ENCODE data around the gene C1QTNF1.

DNA sequence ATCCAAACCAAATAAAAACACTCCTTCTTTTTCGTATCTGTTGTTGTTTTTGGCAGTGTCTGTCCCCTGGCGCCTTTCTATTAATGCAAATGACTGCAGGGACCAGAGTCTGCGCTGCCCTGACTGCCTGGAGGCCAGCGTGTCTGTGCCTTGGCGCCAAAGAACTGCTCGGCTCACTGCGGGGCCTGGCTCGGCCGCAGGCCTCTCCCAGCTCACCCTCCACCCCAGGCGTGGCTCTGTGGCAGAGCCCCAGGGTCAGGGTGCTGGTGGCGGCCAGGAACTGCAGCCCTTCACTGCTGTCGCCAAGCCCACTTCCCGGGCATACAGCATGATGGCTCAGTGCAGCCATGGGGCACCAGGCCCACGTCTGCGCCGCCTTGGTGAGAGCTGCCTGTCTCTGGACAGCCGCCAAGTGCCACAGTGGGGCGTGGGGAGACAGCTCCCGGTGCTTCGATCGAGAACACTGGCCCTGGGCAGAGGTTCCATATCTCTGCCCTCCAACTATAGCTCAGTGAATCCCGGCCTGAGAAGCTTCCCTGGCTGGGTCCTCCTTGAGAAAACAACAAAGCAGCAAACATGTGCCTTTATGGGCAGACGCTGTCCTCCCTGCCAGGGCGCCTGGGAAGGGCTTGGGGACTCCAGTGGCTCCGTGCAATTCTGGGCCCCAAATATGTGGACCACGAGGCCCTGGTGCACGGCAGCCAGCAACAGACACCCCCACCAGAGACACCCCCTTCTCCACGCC lies 25.5 kb upstream of the C1QTNF1 start:
- TF ChIP-seq EZH2 (optimal IDR thresholded peaks at IDR 0.05; ENCODE audit: low read depth, low read length), result no peak
- no peak for TF ChIP-seq CTCF (IDR thresholded peaks at IDR 0.05; ENCODE audit: low read length)
- no peak for TF ChIP-seq EZH2phosphoT487 (IDR thresholded peaks at IDR 0.05; ENCODE audit: low read length)
